NCI-H187 (cell line): ENCODE data around the gene KRT23.

Experiments
- DNase-seq, 2 experiments: peaks; one replicate each; lab custom pipeline; 2025; lab: John Stamatoyannopoulos, UW

KRT23 gene, protein sequence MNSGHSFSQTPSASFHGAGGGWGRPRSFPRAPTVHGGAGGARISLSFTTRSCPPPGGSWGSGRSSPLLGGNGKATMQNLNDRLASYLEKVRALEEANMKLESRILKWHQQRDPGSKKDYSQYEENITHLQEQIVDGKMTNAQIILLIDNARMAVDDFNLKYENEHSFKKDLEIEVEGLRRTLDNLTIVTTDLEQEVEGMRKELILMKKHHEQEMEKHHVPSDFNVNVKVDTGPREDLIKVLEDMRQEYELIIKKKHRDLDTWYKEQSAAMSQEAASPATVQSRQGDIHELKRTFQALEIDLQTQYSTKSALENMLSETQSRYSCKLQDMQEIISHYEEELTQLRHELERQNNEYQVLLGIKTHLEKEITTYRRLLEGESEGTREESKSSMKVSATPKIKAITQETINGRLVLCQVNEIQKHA

DNA sequence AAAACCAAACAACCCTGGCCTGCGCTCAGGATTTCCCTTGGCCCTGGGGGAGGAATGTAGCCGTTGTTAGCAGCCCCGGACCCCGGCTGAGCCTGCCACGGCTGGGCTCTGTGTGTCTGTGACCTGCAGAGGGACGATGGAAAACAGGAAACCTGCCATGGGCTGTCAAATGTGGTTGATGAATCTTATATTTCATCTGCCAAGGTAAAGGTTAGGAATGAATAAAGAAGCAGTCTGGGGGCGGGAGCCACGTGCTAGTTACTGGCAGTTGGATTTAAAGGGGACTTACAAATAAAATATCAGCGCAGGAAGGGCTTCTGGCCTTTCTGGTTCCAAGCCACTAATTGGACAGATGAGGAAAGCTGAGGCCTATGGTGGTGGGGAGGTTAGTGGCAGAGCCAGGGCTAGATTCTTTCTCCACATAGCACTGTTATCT lies at the start of gene KRT23:
Gene KRT23 (minus strand): TSS at position 263 of the 436 bp plus-strand sequence. CDS start 1,043 bp downstream, outside the sequence.
- DNase-seq: no peak

DNA sequence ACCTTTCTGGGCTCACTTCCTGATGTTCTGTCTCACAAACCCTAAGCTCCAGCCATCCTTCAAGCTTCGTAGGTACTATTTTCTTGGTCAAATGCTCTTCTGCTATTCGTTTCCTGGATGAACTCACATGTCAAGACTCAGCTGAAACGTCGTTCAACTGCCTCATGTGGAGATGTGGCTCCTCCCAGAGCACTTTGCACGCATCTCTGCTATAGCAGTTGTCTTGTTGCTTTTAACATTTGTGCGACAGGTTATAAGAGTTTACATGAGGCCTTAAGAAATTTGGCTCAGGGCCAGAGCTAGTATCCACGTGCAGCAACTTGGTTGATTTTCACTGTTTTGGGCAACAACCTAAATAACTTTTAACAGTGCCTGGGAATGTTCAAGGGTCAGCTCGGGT lies 49.5 kb upstream of the KRT23 start:
- no peak for DNase-seq

DNA sequence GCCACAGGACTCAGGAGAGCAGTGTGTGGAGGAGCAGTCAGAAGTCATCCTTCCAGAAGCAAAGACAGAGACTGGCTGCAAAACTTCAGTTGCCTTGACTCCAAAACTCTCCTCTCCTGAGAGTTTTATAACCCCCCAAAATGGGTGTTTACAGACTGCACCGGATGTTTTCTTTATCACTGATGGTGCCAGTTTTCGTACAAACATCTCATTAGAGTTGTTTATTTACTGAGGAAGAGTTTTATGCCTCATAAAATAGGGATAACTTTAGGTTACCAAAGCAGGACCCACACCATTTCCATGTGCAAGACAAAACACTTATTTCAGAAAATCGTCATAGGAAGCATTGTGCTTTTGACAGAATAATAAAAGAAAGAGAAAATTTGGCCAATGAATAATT lies 46.8 kb upstream of the KRT23 start, which contains the start of gene KRT40:
Gene KRT40 (minus strand): TSS at position 101 of the 400 bp plus-strand sequence. CDS start 53 bp downstream, at position 48.
- DNase-seq: no peak

DNA sequence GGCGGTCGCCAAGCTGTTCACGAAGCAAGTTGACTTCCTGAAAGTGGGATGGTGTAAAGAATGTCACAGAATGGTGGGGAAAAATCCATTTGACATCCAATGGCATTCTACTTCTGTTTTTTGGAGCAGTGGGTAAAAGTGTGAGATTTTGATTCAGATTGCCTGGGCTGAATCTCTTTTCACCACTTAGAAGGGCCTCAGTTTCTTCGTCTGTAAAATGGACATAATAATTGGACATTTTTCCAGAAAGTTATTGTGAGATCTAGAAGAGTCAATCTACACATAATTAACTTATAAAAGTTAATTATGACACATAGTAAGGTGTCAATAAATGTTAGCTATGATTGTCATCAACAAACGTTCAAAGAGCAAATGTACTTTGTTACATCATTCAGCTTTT lies 43.7 kb upstream of the KRT23 start:
- no peak for DNase-seq

DNA sequence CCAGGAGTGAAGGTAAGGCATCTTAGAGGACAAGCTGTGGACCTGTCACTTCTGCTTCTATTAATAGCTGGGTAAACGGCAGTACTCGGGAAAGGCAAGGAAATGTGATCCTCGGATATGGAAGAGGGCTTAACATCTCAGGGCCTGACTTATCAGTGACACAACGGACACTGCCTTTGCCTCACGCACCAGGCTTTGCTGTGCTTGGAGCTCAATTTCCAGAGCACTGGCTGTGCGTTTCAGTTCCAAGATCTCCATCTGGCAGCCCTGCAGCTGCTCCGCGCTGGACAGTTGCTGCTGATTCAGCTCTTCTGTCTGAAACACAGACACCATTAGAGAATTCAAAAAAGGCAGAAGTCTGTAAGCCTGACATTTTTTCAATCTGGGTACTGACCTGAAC lies 43.1 kb upstream of the KRT23 start:
- DNase-seq: no peak

DNA sequence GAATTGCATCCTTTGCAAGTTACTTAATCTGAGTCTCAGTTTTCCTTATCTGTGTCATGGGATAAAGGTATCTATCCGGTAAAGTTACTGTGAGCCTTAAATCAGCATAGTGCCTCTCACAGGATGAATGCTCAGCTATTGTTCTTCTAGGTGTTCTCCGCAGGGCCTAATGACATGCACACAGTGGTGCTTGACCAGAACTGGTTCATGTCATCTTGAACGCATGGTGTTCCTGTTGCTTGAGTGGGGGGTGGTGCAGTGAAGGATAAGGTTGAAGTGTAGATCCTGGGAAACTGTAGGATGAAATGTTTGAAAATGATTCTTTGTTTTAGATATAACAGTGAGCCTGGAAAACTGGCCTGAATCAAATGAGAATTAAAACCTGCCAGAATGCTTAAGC lies 42.7 kb upstream of the KRT23 start:
- no peak for DNase-seq

DNA sequence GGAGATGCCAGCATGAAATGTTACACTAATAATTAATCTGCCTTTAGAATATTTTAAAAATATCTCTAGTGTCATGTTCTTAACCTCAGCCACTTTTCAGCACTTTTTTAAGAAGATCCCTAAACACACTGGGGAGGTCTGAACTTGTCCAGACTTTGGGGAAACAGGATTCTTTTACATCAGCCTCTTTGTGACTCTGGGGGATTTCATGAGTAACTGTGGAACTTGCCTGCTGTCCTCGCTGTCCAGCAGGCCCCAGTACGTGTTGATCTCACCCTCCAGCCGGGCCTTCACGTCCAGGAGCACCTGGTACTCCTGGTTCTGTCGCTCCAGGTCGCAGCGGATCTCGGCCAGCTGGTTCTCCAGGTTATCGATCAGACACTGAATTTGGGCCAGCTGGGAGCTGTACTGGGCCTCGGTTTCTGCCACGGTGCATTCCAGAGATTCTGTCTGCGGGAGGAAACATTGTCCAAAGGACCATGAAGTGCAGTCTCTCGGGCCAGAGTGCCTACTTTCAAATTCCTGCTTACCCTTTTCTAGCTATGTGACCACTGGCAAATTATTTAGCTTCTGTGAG lies 41.2 kb upstream of the KRT23 start:
- no peak for DNase-seq

DNA sequence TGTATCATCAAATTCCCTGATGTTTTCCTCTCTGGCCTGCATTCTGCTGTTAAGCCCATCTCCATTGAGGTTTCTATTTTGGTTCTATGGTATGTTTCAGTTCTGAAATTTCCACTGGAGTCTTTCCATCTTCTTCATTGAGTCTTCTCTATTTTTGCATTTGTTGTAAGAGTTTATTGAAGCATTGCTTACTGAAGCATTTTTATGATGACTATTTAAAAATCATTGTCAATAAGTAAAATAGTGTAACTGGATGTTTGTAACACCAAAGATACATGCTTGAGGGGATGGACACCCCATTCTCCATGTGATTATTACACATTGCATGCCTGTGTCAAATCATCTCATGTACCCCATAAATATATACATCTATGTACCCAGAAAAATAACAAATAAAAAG lies 38.1 kb upstream of the KRT23 start:
- DNase-seq: no peak

DNA sequence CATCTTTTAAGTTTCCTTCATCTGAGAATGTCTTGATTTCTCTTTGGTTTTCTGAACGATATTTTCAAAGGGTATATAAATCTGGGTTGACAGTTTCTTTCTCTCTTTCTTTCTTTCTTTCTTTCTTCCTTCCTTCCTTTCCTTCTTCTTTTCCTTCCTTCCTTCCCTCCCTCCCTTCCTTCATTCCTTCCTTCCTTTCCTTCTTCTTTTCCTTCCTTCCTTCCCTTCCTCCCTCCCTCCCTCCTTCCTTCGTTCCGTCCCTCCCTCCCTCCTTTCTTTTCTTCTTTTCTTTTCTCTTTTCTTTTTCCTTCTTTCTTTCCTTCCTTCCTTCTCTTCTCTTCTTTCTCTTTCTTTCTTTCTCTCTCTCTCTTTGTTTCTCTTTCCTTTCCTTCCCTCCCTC lies 36.9 kb upstream of the KRT23 start:
- DNase-seq: no peak

DNA sequence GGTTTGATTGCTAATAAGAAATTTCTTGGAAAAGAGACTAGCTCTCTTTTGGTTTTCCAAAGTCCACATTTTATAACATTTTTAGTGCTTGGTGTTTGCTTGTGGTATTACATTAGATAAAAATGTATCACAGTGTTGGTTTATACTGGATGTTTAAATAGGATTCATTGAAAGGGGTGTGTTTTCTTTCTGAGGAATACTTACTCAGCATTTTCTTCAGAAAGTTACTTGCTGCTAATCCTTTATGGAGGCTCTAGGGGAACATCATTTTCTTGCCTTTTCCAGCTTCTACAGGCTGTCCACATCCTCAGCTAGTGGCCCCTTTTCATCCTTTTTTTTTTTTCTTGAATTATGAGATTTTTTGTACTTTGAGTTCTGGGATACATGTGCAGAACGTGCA lies 30.1 kb upstream of the KRT23 start:
- DNase-seq: no peak

DNA sequence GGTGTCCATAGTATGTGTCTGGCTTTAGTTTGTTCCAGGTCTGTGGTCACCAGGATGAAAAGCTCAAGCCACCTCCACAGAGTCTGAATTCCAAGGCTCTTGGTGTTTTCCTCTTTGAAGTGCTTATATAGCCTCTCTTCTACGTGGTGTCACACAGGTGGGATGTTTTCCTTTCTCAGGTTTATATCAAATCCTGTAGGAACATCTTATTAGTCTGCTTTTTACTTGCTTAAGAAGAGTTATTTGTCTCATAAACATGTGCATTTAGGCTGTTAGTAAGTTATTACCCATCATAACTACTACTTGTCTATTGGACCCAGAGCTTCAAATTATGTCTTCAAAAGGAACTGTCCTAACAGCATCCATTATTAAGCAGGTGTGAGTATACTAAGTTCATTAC lies 29.4 kb upstream of the KRT23 start, which contains the start of gene KRT39:
Gene KRT39 (minus strand): TSS at position 101 of the 400 bp plus-strand sequence. CDS start 92 bp downstream, at position 9.
- no peak for DNase-seq

DNA sequence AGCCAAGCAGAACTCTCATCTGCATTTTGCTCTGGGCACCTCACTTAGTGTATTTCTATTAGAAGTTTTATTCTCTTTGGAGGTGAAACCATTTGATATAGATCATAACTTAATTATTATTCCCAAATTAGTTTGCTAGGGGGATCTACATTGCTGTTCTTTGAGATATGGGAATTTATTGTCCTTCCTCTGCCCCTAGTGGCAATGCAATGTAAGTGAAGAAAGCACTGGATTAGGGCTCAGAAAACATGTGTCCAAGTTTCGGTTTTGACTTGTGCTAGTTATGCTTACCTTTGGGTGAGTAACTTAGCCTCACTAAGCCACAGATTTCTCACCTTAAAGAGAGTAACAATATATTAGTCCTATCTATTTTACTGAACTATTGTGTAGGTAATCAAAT lies 26.4 kb upstream of the KRT23 start:
- no peak for DNase-seq

DNA sequence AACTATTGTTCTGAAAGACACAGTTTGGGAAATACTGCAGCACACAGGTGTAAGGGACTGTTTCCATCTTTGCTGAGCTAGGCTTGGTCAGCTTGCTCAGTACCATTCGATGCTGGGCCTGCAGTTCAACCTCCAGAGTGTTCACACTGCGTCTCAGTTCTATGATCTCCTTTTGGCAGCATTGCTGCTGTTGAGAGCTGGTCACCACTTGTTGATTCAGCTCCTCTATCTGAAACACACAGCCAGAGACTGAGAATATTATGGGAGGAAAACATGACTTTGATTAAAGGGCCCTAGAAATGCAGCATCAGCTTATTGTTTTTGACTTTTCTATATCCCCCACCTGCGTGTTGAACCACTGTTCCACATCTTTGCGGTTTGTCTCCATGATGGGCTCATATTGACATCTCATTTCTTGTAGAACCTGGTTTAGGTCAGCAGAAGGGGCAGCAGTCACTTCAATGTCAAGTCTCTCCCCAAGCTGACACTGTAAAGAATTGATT lies 24.7 kb upstream of the KRT23 start:
- DNase-seq: no peak

DNA sequence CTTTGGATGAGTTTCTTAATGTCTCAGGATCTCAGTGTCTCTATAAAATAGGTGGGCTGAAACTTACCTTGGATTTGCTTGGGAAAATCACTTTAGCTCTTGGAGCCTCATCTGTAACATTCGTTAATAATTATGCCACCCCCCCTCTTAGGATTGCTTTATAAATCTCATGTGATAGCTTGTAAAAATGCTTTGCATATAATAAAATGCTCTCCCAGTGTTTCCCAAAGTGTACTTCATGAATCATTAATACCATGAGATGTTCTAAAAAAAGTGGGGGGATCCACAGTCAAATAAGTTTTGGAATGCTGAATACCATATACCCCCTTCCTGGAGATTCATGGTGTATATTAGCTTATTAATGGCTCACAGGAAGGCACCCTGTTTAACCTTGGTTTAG lies 24.1 kb upstream of the KRT23 start:
- DNase-seq: no peak

DNA sequence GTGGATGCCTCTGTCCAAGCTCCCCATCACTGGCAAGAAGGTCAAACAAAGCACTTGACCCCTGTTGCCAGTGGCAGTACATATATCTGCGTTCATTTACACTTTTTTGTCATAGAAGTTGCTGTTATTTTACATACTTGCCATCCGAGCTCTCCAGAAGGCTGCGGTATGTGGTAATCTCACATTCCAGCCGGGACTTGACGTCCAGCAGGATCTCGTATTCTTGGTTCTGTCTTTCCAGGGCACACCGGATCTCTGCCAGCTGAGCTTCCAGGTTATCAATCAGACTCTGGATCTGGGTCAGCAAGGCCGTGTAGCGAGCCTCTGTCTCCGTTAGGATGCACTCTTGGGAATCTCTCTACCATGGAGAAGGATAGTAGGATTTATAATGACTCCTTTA lies 22.7 kb upstream of the KRT23 start:
- DNase-seq: no peak

DNA sequence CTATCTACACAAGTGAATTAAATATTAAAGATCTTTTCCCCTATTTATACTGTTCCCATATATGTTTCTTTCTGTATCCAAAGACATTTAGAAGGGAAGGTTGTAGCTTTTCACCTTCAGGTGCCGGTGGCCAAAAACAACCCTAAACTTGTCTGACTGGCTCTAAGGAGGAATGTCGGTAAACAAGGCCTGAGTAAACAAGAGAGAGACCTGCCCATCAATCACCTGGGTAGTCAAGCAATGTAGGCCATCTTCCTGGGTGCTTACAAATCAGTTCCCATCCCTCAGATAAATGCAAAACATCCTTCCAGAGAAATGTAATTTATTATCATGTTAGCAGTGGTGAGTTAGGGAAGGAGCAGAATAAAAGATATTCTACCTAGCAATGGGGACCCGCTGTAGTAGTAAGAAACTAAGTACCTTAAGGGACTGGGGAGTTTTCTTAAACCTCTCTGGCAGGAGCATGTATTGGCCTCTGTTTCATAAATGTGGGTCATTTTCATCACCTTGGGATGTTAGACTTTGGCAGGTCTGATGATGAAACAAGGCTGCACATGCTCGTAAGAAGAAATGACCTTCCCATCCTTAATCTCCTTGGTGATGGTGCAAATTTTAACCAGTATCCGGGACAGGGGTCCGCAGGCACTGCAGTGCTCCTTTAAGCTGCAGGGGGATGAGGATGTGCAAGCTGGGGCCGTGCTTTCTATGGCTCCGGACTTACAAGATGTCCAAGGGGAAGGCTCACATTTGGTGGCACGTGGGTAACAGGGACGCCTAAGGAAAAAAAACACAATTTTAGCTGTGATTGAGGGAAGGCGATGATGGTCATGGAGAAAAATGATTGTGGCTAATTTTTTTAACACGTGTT lies 20.9 kb upstream of the KRT23 start:
- DNase-seq: no peak

DNA sequence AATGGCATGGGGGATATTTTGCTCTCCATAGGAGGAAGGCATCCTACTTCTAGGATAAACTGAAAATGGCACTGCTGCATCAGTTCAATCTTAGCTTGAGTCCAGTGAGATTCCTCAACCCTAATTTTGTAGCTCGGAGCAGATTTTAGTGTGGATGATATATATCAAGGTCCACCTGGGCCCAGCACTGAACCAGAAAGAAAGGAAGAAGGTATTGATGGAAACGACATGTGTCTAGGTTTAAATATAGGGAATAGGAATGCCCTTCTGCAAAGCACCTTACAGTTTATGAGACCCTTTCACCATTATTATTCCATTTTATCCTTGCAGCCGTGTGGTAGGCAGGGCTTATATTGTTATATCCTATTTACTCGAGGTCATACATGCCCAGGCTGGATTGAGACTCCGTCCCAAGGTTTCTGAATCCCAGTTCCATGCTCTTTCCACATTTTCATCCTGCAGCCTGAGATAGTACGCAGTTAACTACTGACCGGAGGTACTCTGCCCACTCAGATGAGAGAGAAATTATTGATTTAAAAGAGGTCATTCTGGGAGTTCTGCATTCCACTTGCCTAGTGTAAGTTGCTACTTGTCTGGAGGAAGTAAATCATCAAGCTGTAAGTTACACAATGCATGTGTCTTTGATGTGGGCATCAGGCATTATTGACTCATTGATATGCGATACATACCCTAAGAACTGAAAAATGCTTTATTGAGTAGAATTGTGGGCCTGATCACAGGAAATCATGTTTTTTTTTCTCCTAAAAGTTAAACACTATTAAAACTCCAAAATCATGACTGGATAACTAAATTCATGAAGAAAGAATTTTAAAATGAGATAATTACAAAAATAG lies 19.2 kb upstream of the KRT23 start:
- no peak for DNase-seq

DNA sequence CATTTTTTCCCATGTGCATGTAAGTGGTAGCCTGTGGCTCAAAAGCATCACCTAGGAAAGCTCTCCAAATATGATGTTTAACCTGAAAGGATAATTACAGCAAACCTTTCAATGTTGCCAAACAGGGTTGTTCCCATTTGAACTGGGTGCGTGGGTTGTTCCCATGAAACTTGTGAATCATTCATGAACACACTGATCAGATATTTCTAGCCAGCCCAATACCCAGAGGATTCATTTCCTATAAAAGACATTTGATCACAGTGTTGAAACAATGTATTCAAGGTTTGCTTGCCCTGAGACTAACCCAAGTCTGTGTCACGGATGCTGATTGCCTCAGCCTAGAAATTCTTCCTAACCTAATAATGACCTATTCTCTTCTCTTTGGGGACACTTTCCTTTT lies 16.4 kb upstream of the KRT23 start:
- no peak for DNase-seq

DNA sequence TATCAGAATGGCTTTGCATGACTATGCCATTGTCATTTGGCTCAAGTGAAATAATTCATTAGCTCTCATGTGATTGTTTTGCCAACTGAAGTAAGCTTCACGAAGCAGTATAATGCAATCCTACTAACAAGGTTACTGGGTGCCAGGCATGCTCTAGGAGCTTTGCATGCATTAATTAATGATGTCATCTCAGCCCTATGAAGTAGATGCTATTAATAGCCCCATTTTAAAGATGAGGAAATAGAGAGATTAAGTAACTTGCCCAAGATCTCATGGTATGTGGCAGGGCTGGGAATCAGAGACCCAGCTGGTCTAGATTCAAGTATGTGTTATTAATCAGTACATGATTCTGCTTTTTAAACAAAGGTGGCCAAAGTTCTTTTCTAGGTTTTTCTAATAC lies 15.2 kb upstream of the KRT23 start:
- DNase-seq: no peak

DNA sequence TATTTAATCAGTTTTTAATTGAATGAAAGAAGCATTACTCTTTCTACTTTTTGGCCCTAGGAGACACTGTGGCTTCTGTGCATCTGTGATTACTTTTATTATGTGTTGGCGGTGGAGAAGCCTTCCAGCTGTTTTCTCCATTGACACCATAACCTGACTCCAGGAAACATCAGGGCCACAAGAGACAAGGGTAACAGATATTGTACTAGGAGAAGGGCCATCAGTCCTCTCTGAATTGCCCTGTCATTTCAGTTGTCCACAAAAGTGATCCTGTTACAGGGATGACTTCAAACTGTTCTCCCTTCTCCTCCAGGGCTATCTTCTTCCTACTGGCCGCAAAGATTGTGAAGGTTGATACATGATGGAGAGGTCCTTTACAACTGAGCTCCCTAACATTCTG lies 14.7 kb upstream of the KRT23 start:
- DNase-seq: no peak

DNA sequence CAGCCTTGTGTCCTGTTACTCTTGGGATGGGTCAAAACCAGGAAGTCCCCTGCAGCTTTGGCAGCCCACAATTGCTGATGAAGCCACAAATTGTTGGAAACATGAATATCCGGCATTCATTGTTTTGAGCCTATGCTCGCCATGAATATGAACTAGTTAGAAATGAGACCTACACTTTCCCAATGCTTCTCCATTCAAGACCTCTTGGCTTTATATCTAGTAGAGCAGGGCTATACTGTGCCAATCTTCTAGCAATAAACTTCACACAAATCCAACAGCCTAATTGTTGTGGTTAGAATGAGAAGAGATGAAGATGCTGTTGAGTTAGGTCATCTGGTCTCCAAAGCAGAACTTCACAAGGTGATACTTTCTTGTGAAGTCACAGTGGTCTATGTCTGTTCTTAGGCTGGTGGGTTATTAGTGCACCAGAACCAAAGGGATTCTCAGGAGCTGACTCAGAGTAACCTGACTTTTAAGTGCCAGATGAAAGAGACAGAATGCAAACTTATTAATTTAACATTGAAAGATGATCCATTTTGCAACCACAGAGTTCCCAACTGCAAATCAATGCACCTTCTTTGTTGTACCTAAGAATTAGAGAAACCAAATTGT lies 13.7 kb upstream of the KRT23 start:
- no peak for DNase-seq
